Thyroid gland (tissue), 4 donors: ENCODE data around the gene FRMD4A. TPM values are rescaled to one million over a fixed set of nuclear protein-coding genes. Genes with fewer than 3 reads are reported as not detected.

ENCODE experiments used
- DNase-seq, 2 donors: peaks; one replicate each; pipeline ENCODE4 v3.0.0-alpha.2; 2019
- H3K27ac ChIP-seq, 3 donors: fragments of 200-600 bp; sonication (generic); 1 replicate in 2 of 3; 2 replicates in 1 of 3; pipeline ENCODE4 v1.5.1; 2016 to 2019; ENCODE audit warnings: mild to moderate bottlenecking in 1 of 3, moderate library complexity in 1 of 3
- H3K27me3 ChIP-seq: fragments of 200-600 bp; sonication (generic); one replicate; pipeline ENCODE4 v1.5.1; 2019
- H3K36me3 ChIP-seq, 2 donors: fragments of 200-600 bp; sonication (generic); one replicate each; pipeline ENCODE4 v1.5.1; 2016 to 2019
- H3K4me1 ChIP-seq, 2 donors: fragments of 200-600 bp; sonication (generic); one replicate each; pipeline ENCODE4 v1.5.1; 2017 to 2019
- H3K4me3 ChIP-seq, 3 donors: fragments of 200-600 bp; sonication (generic); replicated peaks in 1 of 3; 1 replicate in 2 of 3; 2 replicates in 1 of 3; pipeline ENCODE4 v1.5.1; 2016; ENCODE audit warnings: mild to moderate bottlenecking in 1 of 3
- H3K9me3 ChIP-seq: fragments of 200-600 bp; sonication (generic); one replicate; pipeline ENCODE4 v1.5.1; 2017
- CTCF ChIP-seq, 6 experiments: fragments of 200-600 bp in 3 of 6; fragments of 450-650 bp in 3 of 6; sonication (generic) in 3 of 6; IDR thresholded peaks; one replicate each; pipeline ENCODE4 v1.5.1; 2016 to 2019; ENCODE audit warnings: antibody characterized with exemption in 6 of 6, mild to moderate bottlenecking in 2 of 6, inconsistent platforms in 1 of 6, moderate library complexity in 1 of 6
- POLR2A ChIP-seq, 2 donors: fragments of 450-650 bp; IDR thresholded peaks; one replicate each; pipeline ENCODE4 v1.6.1; 2017; ENCODE audit warnings: antibody characterized with exemption in 2 of 2, mild to moderate bottlenecking in 2 of 2, moderate library complexity in 1 of 2
- WGBS, 2 donors: methylation state at CpG; one replicate each; pipeline ENCODE4 v1.1.5; 2017; 5-methylcytosine and 5-hydroxymethylcytosine counted together
- intact Hi-C: fragments of 100-400 bp; cut with DNase I; formaldehyde crosslinking; loops from one replicate; pipeline ENCODE4 v1.15.1; 2023
- total RNA-seq, 4 donors: library from RNA; depleted of rRNA; stranded (reverse); fragments of >200 nt; gene quantifications; one replicate each; pipeline ENCODE4 v1.2.3, GENCODE V29; 2016

FRMD4A gene
- total RNA-seq, 4 donors from 2014 or later: 10.6 to 18.6 (median 16.3) TPM

- H3K27ac ChIP-seq: peak overlapping the region in 1 of 3 donors; percentile 15
- intact Hi-C loops: no loop called here
- H3K9me3 ChIP-seq: no peaks in the 10 kb centered on the region
- TF ChIP-seq POLR2A (IDR thresholded peaks at IDR 0.05) (no peak), CTCF (IDR thresholded peaks at IDR 0.05) (no peak)
- H3K36me3 ChIP-seq: no peaks in the 10 kb centered on the region
- no peaks in the 10 kb centered on the region for H3K27me3 ChIP-seq
- H3K4me3 ChIP-seq: no peak overlapping the region
- WGBS, 2 donors: 37 to 39% methylated on average over 24 of the region's 24 CpGs
- peaks cover 0 to 5% of the 10 kb centered on the region in 2 donors for H3K4me1 ChIP-seq
- no peak for DNase-seq
Observed at GRCh38 chr10:14009371-14010100, 321.2 kb downstream of the FRMD4A start.

- no peak for DNase-seq
- WGBS, 2 donors: 55 to 65% methylated on average over 9 of the region's 9 CpGs
- no peak for TF ChIP-seq CTCF (IDR thresholded peaks at IDR 0.05)
- no peak for TF ChIP-seq POLR2A (IDR thresholded peaks at IDR 0.05)
- Histone ChIP-seq H3K36me3 (no peaks in the 10 kb centered on the region), H3K4me1 (peaks cover 0 to 5% of the 10 kb centered on the region in 2 donors), H3K4me3 (no peak overlapping the region), H3K27ac (no peak overlapping the region), H3K9me3 (no peaks in the 10 kb centered on the region), H3K27me3 (no peaks in the 10 kb centered on the region)
- intact Hi-C loops: no loop called here
Observed at GRCh38 chr10:14008740-14009080, 322.0 kb downstream of the FRMD4A start.

- intact Hi-C loops: no loop called here
- no peak overlapping the region for H3K4me3 ChIP-seq
- no peaks in the 10 kb centered on the region for H3K4me1 ChIP-seq
- DNase-seq: no peak
- no peaks in the 10 kb centered on the region for H3K36me3 ChIP-seq
- H3K27ac ChIP-seq: no peak overlapping the region
- H3K9me3 ChIP-seq: no peaks in the 10 kb centered on the region
- TF ChIP-seq POLR2A (IDR thresholded peaks at IDR 0.05): no peak
- WGBS, 2 donors: 92% methylated on average over 4 of the region's 4 CpGs
- no peaks in the 10 kb centered on the region for H3K27me3 ChIP-seq
Observed at GRCh38 chr10:14004536-14004935, 326.2 kb downstream of the FRMD4A start.

GRCh38 chr10:14003517-14004184, 327.1 kb downstream of the FRMD4A start:
- no peak for DNase-seq
- no peak for TF ChIP-seq POLR2A (IDR thresholded peaks at IDR 0.05)
- TF ChIP-seq CTCF (IDR thresholded peaks at IDR 0.05): no peak
- Histone ChIP-seq H3K4me3 (no peak overlapping the region), H3K9me3 (no peaks in the 10 kb centered on the region), H3K4me1 (no peaks in the 10 kb centered on the region), H3K36me3 (no peaks in the 10 kb centered on the region), H3K27me3 (no peaks in the 10 kb centered on the region), H3K27ac (no peak overlapping the region)
- 75 to 79% methylated on average over 9 of the region's 9 CpGs for WGBS, 2 donors
- intact Hi-C loops: no loop called here

GRCh38 chr10:14001298-14002040, 329.3 kb downstream of the FRMD4A start:
- no peak for DNase-seq
- 79 to 86% methylated on average over 10 of the region's 10 CpGs for WGBS, 2 donors
- intact Hi-C loops: no loop called here
- H3K4me1 ChIP-seq: no peaks in the 10 kb centered on the region
- TF ChIP-seq CTCF (IDR thresholded peaks at IDR 0.05): no peak
- no peak for TF ChIP-seq POLR2A (IDR thresholded peaks at IDR 0.05)
- no peaks in the 10 kb centered on the region for H3K9me3 ChIP-seq
- no peak overlapping the region for H3K27ac ChIP-seq
- no peak overlapping the region for H3K4me3 ChIP-seq
- no peaks in the 10 kb centered on the region for H3K36me3 ChIP-seq
- H3K27me3 ChIP-seq: no peaks in the 10 kb centered on the region
